Daoy (cell line): ENCODE results near the gene RBM5. TPM values are rescaled to one million over a fixed set of nuclear protein-coding genes. Genes with fewer than 3 reads are reported as not detected.
"Not testable (repeated sequence)": the region's sequence is repeated elsewhere in the genome, so short reads cannot be mapped to it uniquely, and the experiment has no call there.

Experiments used
- DNase-seq: peaks from one replicate; pipeline ENCODE4 v3.0.0-alpha.2; 2015; ENCODE audit warnings: low read depth
- total RNA-seq: library from RNA; depleted of rRNA; stranded (reverse); fragments of >200 nt; shearing (Covaris generic); gene quantifications from 2 replicates; pipeline ENCODE4 v1.2.3, GENCODE V29; 2014; rRNA removed

Gene RBM5
- 41.2 and 62.9 TPM in 2 replicates for total RNA-seq

- DNase-seq, result peak; percentile 91
Measured at GRCh38 chr3:50088725-50089608, at the start of gene RBM5. RBM5 (plus strand) TSS chr3:50088919; CDS start chr3:50090435, 1,516 bp downstream.

- no peak for DNase-seq
Measured at GRCh38 chr3:50044976-50045375, 43.7 kb upstream of the RBM5 start.

- no peak for DNase-seq
Measured at GRCh38 chr3:50047426-50047825, 41.3 kb upstream of the RBM5 start.

- peak; percentile 2 for DNase-seq
Measured at GRCh38 chr3:50050361-50050760, 38.4 kb upstream of the RBM5 start.

- DNase-seq, result no peak
Measured at GRCh38 chr3:50057756-50058155, 31.0 kb upstream of the RBM5 start.

- DNase-seq, result peak; percentile 65
Measured at GRCh38 chr3:50068134-50068533, 20.6 kb upstream of the RBM5 start.

- no peak for DNase-seq
Measured at GRCh38 chr3:50078091-50078490, 10.6 kb upstream of the RBM5 start.

- no peak for DNase-seq
Measured at GRCh38 chr3:50078622-50079021, 10.1 kb upstream of the RBM5 start.

GRCh38 chr3:50084951-50085350 is 3.8 kb upstream of the RBM5 start:
- DNase-seq, result not testable (repeated sequence)

- DNase-seq, result peak; percentile 14
Measured at GRCh38 chr3:50089609-50089945, 858 bp downstream of the RBM5 start.

GRCh38 chr3:50090984-50091383 is 2.3 kb downstream of the RBM5 start:
- DNase-seq, result no peak

- DNase-seq, result no peak
Measured at GRCh38 chr3:50095352-50095998, 6.8 kb downstream of the RBM5 start.

- no peak for DNase-seq
Measured at GRCh38 chr3:50100386-50100785, 11.7 kb downstream of the RBM5 start.

- no peak for DNase-seq
Measured at GRCh38 chr3:50100956-50101845, 12.5 kb downstream of the RBM5 start.

- DNase-seq, result no peak
Measured at GRCh38 chr3:50102558-50102957, 13.8 kb downstream of the RBM5 start.

- no peak for DNase-seq
Measured at GRCh38 chr3:50111757-50112156, 23.0 kb downstream of the RBM5 start.

GRCh38 chr3:50112462-50112861 is 23.7 kb downstream of the RBM5 start:
- DNase-seq, result no peak

- no peak for DNase-seq
Measured at GRCh38 chr3:50117120-50117519, 28.4 kb downstream of the RBM5 start.

GRCh38 chr3:50118237-50118636 is 29.5 kb downstream of the RBM5 start:
- no peak for DNase-seq

GRCh38 chr3:50119786-50120185 is 31.1 kb downstream of the RBM5 start:
- no peak for DNase-seq

GRCh38 chr3:50120364-50121071 is 31.8 kb downstream of the RBM5 start:
- no peak for DNase-seq
